ENCODE measurements around the gene IGFN1.

Gene IGFN1

DNA sequence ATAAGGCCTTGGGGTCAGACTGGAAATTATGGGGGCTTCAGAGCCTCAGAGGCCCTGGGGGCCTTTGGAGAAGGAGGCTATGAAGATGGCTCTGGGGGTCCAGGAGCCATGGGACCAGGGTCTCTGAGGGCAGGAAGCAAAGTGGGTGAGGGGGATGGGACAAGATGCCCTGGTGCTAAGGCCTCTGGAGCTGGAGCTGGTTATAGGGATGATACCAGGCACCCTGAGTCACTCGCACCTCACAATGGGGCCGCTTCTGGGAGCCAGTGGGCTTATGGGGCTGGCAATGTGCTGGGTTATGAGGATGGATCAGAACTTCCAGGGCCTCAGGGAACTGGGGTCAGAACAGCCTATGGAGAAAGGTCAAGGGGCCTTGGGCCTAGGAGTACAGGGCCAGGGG lies 17.6 kb downstream of the IGFN1 start:
- no peak for DNase-seq (ENCODE audit: low read depth)
- TF ChIP-seq, protein P1, sequence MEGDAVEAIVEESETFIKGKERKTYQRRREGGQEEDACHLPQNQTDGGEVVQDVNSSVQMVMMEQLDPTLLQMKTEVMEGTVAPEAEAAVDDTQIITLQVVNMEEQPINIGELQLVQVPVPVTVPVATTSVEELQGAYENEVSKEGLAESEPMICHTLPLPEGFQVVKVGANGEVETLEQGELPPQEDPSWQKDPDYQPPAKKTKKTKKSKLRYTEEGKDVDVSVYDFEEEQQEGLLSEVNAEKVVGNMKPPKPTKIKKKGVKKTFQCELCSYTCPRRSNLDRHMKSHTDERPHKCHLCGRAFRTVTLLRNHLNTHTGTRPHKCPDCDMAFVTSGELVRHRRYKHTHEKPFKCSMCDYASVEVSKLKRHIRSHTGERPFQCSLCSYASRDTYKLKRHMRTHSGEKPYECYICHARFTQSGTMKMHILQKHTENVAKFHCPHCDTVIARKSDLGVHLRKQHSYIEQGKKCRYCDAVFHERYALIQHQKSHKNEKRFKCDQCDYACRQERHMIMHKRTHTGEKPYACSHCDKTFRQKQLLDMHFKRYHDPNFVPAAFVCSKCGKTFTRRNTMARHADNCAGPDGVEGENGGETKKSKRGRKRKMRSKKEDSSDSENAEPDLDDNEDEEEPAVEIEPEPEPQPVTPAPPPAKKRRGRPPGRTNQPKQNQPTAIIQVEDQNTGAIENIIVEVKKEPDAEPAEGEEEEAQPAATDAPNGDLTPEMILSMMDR (conservative IDR thresholded peaks at IDR 0.05; ENCODE audit: low read depth, low read length), result no peak
- no peak overlapping the region for H3K4me3 ChIP-seq (ENCODE audit: low read length)

DNA sequence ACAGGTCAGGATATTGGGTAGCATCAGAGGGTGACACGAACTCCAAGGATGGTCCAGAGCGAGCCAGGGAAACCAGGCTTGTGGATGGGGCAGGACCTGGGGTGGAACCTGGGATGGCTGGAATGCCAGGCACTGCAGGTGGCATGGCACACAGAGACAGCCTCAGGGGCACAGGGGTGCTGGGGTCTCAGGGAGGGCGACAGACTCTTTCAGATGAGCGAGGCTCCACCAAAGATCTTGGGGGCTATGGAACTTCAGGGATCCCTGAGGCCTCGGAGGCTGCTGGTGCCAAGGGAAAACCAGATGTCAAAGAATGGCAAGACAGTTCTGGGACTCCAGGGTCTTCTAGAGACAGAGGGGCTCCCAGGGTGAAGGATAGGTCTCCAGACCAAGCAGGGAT lies 21.4 kb downstream of the IGFN1 start:
- TF ChIP-seq, protein P1 (conservative IDR thresholded peaks at IDR 0.05; ENCODE audit: low read depth, low read length), result no peak
- no peak for DNase-seq (ENCODE audit: low read depth)
- no peak overlapping the region for H3K4me3 ChIP-seq (ENCODE audit: low read length)

DNA sequence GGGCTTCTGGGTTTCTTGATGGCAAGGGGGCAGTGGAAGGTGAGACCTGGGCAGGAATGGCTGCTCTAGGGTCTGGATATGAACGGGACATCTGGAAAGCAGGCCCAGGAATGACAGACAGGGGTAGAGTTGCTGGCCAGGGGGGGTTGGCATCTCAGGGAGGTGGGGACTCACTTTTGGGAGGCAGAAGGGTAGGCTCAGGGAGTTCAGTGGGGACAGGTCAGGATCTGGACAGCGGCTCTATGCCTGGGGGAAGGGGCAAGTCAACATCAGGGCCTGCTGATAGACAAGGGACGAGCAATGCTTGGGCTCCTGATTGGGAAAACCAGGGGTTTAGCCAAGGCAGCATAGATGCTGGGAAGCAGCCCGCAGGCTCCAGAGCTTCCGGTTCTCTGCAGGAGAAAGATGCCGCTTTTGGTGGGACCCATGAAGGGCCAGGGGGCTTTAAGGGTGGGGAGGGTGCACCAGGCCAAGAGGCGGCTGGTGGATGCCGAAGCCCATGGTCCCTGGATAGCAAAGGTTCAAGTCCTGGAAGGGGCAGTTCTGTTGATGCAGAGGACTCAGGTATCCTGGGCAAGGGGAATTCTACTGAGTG lies 21.9 kb downstream of the IGFN1 start:
- TF ChIP-seq, protein P1 (conservative IDR thresholded peaks at IDR 0.05; ENCODE audit: low read depth, low read length), result no peak
- DNase-seq (ENCODE audit: low read depth), result no peak
- no peak overlapping the region for H3K4me3 ChIP-seq (ENCODE audit: low read length)

DNA sequence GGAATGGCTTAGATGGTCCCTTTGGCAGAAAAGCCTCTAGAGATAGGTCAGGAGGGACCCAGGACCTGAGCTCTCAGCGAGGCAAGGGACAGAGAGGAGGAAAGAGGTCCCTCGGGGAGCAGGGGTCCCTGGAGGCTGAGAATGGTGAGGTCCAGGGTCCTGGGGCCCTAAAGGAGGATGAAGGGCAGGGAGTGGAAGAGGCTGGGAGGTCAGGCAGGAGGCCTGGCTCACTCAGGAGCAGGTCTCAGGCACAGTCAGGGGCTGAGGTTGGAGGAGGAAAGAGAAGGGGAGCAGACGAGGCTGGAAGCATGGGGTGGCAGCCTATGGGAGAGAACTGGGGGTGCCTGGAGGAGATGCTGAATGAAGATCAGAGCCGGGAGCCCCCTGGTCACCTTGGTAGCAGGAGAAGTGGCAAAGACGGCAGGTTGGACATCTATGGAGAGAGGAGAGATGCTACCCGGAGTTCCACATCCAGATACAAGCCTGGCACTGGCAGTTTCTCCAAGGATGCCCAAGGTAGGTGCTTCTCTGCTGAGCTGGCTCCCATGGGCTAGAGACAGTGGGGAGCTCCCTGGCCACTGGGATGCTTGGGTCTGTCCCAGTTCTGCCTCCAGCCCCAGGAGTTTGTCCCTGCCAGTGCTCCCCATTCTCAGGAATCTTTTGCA lies 22.6 kb downstream of the IGFN1 start:
- TF ChIP-seq, protein P1 (conservative IDR thresholded peaks at IDR 0.05; ENCODE audit: low read depth, low read length), result no peak
- H3K4me3 ChIP-seq (ENCODE audit: low read length), result no peak overlapping the region
- DNase-seq (ENCODE audit: low read depth), result no peak

DNA sequence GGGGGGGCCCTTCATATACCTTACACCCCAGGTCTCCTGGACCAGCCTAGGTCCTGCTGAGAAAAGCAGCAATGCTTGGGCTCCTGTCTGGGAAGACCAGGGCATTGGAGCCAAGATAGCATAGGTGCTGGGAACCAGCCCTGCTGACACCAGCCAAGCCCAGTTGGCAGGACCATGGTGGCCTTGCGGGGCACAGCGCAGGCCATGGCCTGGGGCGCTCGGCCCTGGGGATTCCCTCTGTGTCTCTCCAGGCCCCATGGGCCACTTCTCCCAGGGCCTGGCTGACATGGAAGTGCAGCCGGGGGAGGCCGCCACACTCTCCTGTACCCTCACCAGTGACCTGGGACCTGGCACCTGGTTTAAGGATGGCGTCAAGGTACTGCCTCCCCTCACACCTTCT lies 23.3 kb downstream of the IGFN1 start:
- H3K4me3 ChIP-seq (ENCODE audit: low read length), result no peak overlapping the region
- no peak for DNase-seq (ENCODE audit: low read depth)
- TF ChIP-seq, protein P1 (conservative IDR thresholded peaks at IDR 0.05; ENCODE audit: low read depth, low read length), result no peak

DNA sequence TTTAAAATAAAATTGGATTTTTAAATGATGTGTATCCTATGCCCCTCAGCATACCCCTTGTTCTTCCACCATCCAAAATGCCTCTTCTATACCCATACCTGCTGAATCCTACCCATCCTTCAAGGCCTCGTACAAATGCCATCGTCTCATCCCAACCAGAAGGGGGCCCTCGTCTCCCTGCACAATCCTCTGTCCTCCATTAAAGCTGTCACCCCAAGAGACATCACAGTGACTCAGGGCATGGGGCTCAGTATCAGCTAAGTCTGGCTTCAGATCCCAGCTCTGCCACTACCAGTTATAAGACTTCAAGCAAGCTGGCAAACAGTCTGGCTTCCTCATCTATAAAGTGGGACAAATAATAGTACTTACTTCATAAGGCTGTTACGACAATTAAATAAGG lies 23.8 kb downstream of the IGFN1 start:
- TF ChIP-seq, protein P1 (conservative IDR thresholded peaks at IDR 0.05; ENCODE audit: low read depth, low read length), result peak; percentile 33
- no peak for DNase-seq (ENCODE audit: low read depth)
- H3K4me3 ChIP-seq (ENCODE audit: low read length), result no peak overlapping the region

DNA sequence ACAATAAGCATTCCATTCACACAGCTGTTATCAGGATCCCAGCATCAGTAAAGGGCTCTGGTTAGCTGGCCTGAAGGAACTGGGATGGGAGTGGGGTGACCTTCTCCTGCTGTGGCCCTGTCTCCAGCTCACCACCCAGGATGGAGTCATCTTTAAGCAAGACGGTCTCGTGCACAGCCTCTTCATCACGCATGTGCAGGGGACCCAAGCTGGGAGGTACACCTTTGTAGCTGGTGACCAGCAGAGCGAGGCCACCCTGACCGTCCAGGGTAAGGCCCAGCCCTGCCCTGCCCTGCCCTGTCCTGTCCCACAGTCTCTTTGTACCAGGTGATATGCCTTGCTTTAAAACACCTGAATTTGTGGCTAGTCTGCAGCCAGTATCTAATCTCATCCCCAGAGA lies 24.3 kb downstream of the IGFN1 start:
- TF ChIP-seq, protein P1 (conservative IDR thresholded peaks at IDR 0.05; ENCODE audit: low read depth, low read length), result no peak
- no peak for DNase-seq (ENCODE audit: low read depth)
- no peak overlapping the region for H3K4me3 ChIP-seq (ENCODE audit: low read length)

Data from retinal pigment epithelial cell (primary cell).